ENCODE data around the gene PRIMPOL.
A peak's percentile ranks its signal among the peaks of the same experiment; 100 is the strongest.

PRIMPOL gene

DNA sequence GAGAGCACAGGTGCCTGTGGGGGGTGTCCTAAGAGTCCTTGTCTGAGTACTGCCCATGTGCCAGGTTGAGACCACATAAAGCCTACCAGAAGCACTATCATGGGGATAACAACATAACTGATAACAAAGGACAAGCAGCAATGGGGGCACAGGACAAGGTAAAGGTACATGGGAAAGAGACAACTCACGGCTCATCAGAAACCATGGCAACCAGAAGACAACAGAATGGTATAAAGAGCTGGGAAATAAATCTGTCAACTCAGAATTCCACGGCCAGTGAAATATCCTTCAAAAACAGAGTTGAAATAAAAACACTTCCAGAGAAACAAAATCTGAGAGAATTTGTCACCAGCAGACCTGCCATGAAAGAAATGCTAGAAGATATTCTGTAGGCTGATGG lies 64.3 kb downstream of the PRIMPOL start:
- no peak for DNase-seq (ENCODE audit: low read depth)
- H3K4me3 ChIP-seq (ENCODE audit: low read depth, low read length) = no peak overlapping the region

GRCh38 chr4:184715526-184715925 lies 66.0 kb downstream of the PRIMPOL start:
- TF ChIP-seq, protein P1, sequence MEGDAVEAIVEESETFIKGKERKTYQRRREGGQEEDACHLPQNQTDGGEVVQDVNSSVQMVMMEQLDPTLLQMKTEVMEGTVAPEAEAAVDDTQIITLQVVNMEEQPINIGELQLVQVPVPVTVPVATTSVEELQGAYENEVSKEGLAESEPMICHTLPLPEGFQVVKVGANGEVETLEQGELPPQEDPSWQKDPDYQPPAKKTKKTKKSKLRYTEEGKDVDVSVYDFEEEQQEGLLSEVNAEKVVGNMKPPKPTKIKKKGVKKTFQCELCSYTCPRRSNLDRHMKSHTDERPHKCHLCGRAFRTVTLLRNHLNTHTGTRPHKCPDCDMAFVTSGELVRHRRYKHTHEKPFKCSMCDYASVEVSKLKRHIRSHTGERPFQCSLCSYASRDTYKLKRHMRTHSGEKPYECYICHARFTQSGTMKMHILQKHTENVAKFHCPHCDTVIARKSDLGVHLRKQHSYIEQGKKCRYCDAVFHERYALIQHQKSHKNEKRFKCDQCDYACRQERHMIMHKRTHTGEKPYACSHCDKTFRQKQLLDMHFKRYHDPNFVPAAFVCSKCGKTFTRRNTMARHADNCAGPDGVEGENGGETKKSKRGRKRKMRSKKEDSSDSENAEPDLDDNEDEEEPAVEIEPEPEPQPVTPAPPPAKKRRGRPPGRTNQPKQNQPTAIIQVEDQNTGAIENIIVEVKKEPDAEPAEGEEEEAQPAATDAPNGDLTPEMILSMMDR (IDR thresholded peaks at IDR 0.05; ENCODE audit: low read depth, low read length, missing control alignments) = no peak
- no peak overlapping the region for H3K4me3 ChIP-seq (ENCODE audit: low read depth, low read length)
- DNase-seq (ENCODE audit: low read depth) = no peak

More for the DNA sequence above, 64.3 kb downstream of the PRIMPOL start:
- TF ChIP-seq, protein P1 (IDR thresholded peaks at IDR 0.05; ENCODE audit: low read depth, low read length, missing control alignments) = no peak

GRCh38 chr4:184719407-184719806 lies 69.9 kb downstream of the PRIMPOL start:
- TF ChIP-seq, protein P1 (IDR thresholded peaks at IDR 0.05; ENCODE audit: low read depth, low read length, missing control alignments) = no peak
- H3K4me3 ChIP-seq (ENCODE audit: low read depth, low read length) = no peak overlapping the region
- no peak for DNase-seq (ENCODE audit: low read depth)

GRCh38 chr4:184721254-184721653 lies 71.7 kb downstream of the PRIMPOL start:
- no peak for DNase-seq (ENCODE audit: low read depth)
- TF ChIP-seq, protein P1 (IDR thresholded peaks at IDR 0.05; ENCODE audit: low read depth, low read length, missing control alignments) = no peak
- no peak overlapping the region for H3K4me3 ChIP-seq (ENCODE audit: low read depth, low read length)

GRCh38 chr4:184722798-184723197 lies 73.3 kb downstream of the PRIMPOL start:
- TF ChIP-seq, protein P1 (IDR thresholded peaks at IDR 0.05; ENCODE audit: low read depth, low read length, missing control alignments) = peak; percentile 21
- DNase-seq (ENCODE audit: low read depth) = no peak
- no peak overlapping the region for H3K4me3 ChIP-seq (ENCODE audit: low read depth, low read length)

GRCh38 chr4:184727430-184727829 lies 77.9 kb downstream of the PRIMPOL start:
- TF ChIP-seq, protein P1 (IDR thresholded peaks at IDR 0.05; ENCODE audit: low read depth, low read length, missing control alignments) = no peak
- DNase-seq (ENCODE audit: low read depth) = no peak
- no peak overlapping the region for H3K4me3 ChIP-seq (ENCODE audit: low read depth, low read length)

- no peak for DNase-seq (ENCODE audit: low read depth)
- no peak overlapping the region for H3K4me3 ChIP-seq (ENCODE audit: low read depth, low read length)
- TF ChIP-seq, protein P1 (IDR thresholded peaks at IDR 0.05; ENCODE audit: low read depth, low read length, missing control alignments) = no peak
Observed at GRCh38 chr4:184728858-184729257, 79.3 kb downstream of the PRIMPOL start.
